ENCODE measurements around the gene TAS2R43. TPM values are rescaled to one million over a fixed set of nuclear protein-coding genes. Genes with fewer than 3 reads are reported as not detected.

Gene TAS2R43
- total RNA-seq, 1 experiment from 2014 or later = 0.48 TPM

DNA sequence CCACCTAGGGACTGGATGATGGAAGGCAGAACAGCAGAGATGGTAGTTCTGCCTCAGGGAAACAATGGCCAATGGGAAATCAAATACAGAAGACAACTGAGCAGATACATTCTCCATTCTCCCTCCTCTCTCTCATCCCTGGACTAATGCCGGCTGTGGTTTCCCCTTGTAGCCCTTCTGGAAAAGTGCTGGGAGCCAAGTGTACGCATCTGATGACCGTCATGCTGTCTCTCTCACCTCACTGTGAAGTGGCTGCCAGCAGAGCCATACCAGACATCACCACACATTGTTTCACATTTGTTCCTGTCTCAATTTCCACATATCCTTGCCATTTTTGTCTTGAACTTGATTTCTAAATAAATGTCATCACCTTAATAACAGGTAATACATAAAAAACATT, 33.1 kb downstream of the TAS2R43 start:
- Mint-ChIP-seq H3K27me3 (ENCODE audit: low read depth) (no peaks in the 10 kb centered on the region), H3K4me1 (peaks cover 4 to 6% of the 10 kb centered on the region in 2 experiments; a peak in 1 of 4 replicates), H3K4me3 (no peak overlapping the region), H3K9me3 (no peaks in the 10 kb centered on the region), H3K36me3 (ENCODE audit: insufficient read depth in 1 of 3, low read depth in 3 of 3) (peaks cover 0 to 7% (median 0%) of the 10 kb centered on the region in 3 experiments; a peak in 4 of 7 replicates), H3K27ac (no peak overlapping the region)
- Histone ChIP-seq H2AFZ (ENCODE audit: low read length) (no peak overlapping the region), H3K4ac (ENCODE audit: low read depth, low read length) (no peak overlapping the region), H2BK15ac (ENCODE audit: low read depth, low read length) (no peak overlapping the region), H2BK20ac (ENCODE audit: low read depth, low read length, poor library complexity, severe bottlenecking) (no peak overlapping the region), H3K27ac (ENCODE audit: insufficient read length, low read depth, low read length) (no peak overlapping the region), H3K79me1 (ENCODE audit: insufficient read depth, low read depth, low read length, poor library complexity, severe bottlenecking) (peaks cover 4% of the 10 kb centered on the region), H3K56ac (ENCODE audit: insufficient read length, low read depth, low read length) (no peak overlapping the region), H2BK120ac (ENCODE audit: low read depth, low read length, poor library complexity, severe bottlenecking) (no peak overlapping the region), H3K14ac (ENCODE audit: insufficient read depth, low read length) (no peak overlapping the region), H3K18ac (ENCODE audit: insufficient read length, low read depth, low read length) (no peak overlapping the region), H3K23ac (ENCODE audit: insufficient read length, low read depth, low read length) (no peak overlapping the region), H4K8ac (replicated peaks; ENCODE audit: insufficient read length, low read depth, low read length) (no peak overlapping the region), H3K4me2 (ENCODE audit: insufficient read depth, insufficient read length, low read length) (no peak overlapping the region), H4K5ac (ENCODE audit: insufficient read length, low read depth, low read length) (no peak overlapping the region), H2BK5ac (ENCODE audit: insufficient read length, low read length) (no peak overlapping the region), H3T11ph (ENCODE audit: low read length) (no peak overlapping the region), H3K23me2 (ENCODE audit: insufficient read length, low read depth, low read length, poor library complexity, severe bottlenecking) (no peaks in the 10 kb centered on the region), H3K4me1 (ENCODE audit: insufficient read depth, low read length) (no peaks in the 10 kb centered on the region), H4K91ac (ENCODE audit: insufficient read length, low read depth, low read length) (no peak overlapping the region), H3K9me3 (ENCODE audit: control insufficient read depth, low read depth, low read length) (no peaks in the 10 kb centered on the region), H4K20me1 (ENCODE audit: control insufficient read depth, insufficient read depth, insufficient read length) (no peaks in the 10 kb centered on the region), H2BK12ac (ENCODE audit: insufficient read length, low read depth, low read length) (no peak overlapping the region), H2AK5ac (ENCODE audit: insufficient read length, low read length) (no peak overlapping the region), H3K79me2 (ENCODE audit: insufficient read depth, low read length) (no peaks in the 10 kb centered on the region), H3K27me3 (ENCODE audit: insufficient read depth, low read length) (no peaks in the 10 kb centered on the region), H3K9ac (ENCODE audit: extremely low read depth, insufficient read length, low read length) (no peak overlapping the region)
- WGBS (ENCODE audit: extremely low coverage, insufficient read length, low lambda C conversion rate) = no CpG with 5 or more reads among the region's 3 CpGs
- DNase-seq = no peak
- TF ChIP-seq, protein P1, sequence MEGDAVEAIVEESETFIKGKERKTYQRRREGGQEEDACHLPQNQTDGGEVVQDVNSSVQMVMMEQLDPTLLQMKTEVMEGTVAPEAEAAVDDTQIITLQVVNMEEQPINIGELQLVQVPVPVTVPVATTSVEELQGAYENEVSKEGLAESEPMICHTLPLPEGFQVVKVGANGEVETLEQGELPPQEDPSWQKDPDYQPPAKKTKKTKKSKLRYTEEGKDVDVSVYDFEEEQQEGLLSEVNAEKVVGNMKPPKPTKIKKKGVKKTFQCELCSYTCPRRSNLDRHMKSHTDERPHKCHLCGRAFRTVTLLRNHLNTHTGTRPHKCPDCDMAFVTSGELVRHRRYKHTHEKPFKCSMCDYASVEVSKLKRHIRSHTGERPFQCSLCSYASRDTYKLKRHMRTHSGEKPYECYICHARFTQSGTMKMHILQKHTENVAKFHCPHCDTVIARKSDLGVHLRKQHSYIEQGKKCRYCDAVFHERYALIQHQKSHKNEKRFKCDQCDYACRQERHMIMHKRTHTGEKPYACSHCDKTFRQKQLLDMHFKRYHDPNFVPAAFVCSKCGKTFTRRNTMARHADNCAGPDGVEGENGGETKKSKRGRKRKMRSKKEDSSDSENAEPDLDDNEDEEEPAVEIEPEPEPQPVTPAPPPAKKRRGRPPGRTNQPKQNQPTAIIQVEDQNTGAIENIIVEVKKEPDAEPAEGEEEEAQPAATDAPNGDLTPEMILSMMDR (conservative IDR thresholded peaks at IDR 0.05) = no peak
